Heart right ventricle (tissue), 16 donors: ENCODE results near the gene ACER3. TPM values are rescaled to one million over a fixed set of nuclear protein-coding genes. Genes with fewer than 3 reads are reported as not detected.

Experiments used
- ATAC-seq, 8 donors: fragments of 200-7000 bp; cut with Tn5 transposase; one replicate each; pipeline ENCODE4 v1.9.1; 2020; ENCODE audit warnings: mild to moderate bottlenecking in 8 of 8, moderate library complexity in 8 of 8, moderate number of reproducible peaks in 1 of 8
- DNase-seq, 2 donors: peaks; one replicate each; pipeline ENCODE4 v3.0.0-alpha.2; 2020
- H3K27ac ChIP-seq, 10 donors: fragments of 200-600 bp; sonication (generic) in 2 of 10; one replicate each; pipeline versions ENCODE4 v1.5.0 to v1.8.0; 2020 to 2022; ENCODE audit warnings: mild to moderate bottlenecking in 3 of 10
- H3K27me3 ChIP-seq, 7 donors: fragments of 200-600 bp; one replicate each; pipeline ENCODE4 v1.8.0; 2021 to 2022; ENCODE audit warnings: mild to moderate bottlenecking in 2 of 7
- H3K36me3 ChIP-seq, 9 donors: fragments of 200-600 bp; sonication (generic) in 1 of 9; one replicate each; pipeline versions ENCODE4 v1.5.0 to v1.8.0; 2020 to 2022; ENCODE audit warnings: mild to moderate bottlenecking in 2 of 9
- H3K4me1 ChIP-seq, 9 donors: fragments of 200-600 bp; sonication (generic) in 1 of 9; one replicate each; pipeline versions ENCODE4 v1.5.0 to v1.8.0; 2020 to 2022; ENCODE audit warnings: mild to moderate bottlenecking in 4 of 9
- H3K4me3 ChIP-seq, 10 donors: fragments of 200-600 bp; sonication (generic) in 2 of 10; one replicate each; pipeline versions ENCODE4 v1.5.0 to v1.8.0; 2020 to 2022; ENCODE audit warnings: mild to moderate bottlenecking in 7 of 10, moderate library complexity in 2 of 10
- H3K9me3 ChIP-seq, 11 donors: fragments of 200-600 bp in 10 of 11; sonication (generic) in 2 of 11; one replicate each; pipeline versions ENCODE4 v1.5.0 to v1.8.0; 2013 to 2022; ENCODE audit warnings: mild to moderate bottlenecking in 2 of 11, control low read depth in 1 of 11, moderate library complexity in 1 of 11
- WGBS, 2 donors: extraction: QIAGEN DNeasy Blood & Tissue Kit; methylation state at CpG; one replicate each; pipeline ENCODE4 v1.1.7; 2013; ENCODE audit warnings: inconsistent platforms in 1 of 2; 5-methylcytosine and 5-hydroxymethylcytosine counted together
- intact Hi-C, 10 donors: fragments of 100-400 bp; cut with DNase I; formaldehyde crosslinking; loops; one replicate each; pipeline versions ENCODE4 v1.11.1 to v1.14.2; 2022
- polyA plus RNA-seq, 2 donors: library from polyadenylated mRNA; stranded (reverse); fragments of 200-250 nt; gene quantifications; one replicate each; pipeline ENCODE4 v1.2.3, GENCODE V29; 2013
- total RNA-seq, 10 donors: library from RNA; stranded (reverse); fragmentation: NEBNext Ultra II Directional in 3 of 10; extraction: Animal tissue kit (Norgen Biotek cat#: 25700) in 3 of 10; gene quantifications; one replicate each; pipeline versions ENCODE4 v1.2.1 to v1.2.4, GENCODE V29; 2021 to 2023
- TF ChIP-seq, protein P1 (sequence below), 9 donors: fragments of 200-600 bp; sonication (generic) in 2 of 9; IDR thresholded peaks; one replicate each; pipeline versions ENCODE4 v1.5.0 to v1.8.0; 2021 to 2022; ENCODE audit warnings: antibody characterized with exemption in 9 of 9, mild to moderate bottlenecking in 5 of 9, moderate library complexity in 1 of 9
- donor health status: Arrhythmogenic right ventricular cardiomyopathy.
- donor health status: ischemic (EF 13 %, LVEDD 7.1; RV severe dilation, severe dysfunction).
- donor health status: healthy with polysubstance abuse.
- donor health status: DM: no; HTN: yes; CAD: no.
- donor health status: DM: no; HTN: no; CAD: no.
- donor health status: ischemic (EF 25% LVEDD 6.9; RV normal size, moderate dysfunction).
- donor health status: ischemic (EF 25% LVEDD 5.7; RV mildly dilated, moderate dysfunction).
- donor health status: healthy.
- donor health status: DM: yes; HTN: yes; CAD: no.
- donor health status: Ischemic cardiomyopathy.
- donor health status: ischemic (EF 35%, LVEDD 5.7; RV mildly dilated, moderate dysfunction).
- donor health status: nonischemic (EF 11% LVEDD 7.7; RV severe dilation, severe dysfunction).
- donor health status: DM: yes; HTN: yes; CAD: no.
- donor health status: PGD.
- donor health status: ischemic (EF 29% LVEDD 5.4; RV normal size, mild dysfunction).
- donor health status: nonischemic (EF 23%, LVEDD 6.1; RV moderate dilation, normal function).

The ACER3 gene
- total and polyA plus RNA-seq, 12 donors: 2.9 to 14.8 (median 9.6) TPM

DNA sequence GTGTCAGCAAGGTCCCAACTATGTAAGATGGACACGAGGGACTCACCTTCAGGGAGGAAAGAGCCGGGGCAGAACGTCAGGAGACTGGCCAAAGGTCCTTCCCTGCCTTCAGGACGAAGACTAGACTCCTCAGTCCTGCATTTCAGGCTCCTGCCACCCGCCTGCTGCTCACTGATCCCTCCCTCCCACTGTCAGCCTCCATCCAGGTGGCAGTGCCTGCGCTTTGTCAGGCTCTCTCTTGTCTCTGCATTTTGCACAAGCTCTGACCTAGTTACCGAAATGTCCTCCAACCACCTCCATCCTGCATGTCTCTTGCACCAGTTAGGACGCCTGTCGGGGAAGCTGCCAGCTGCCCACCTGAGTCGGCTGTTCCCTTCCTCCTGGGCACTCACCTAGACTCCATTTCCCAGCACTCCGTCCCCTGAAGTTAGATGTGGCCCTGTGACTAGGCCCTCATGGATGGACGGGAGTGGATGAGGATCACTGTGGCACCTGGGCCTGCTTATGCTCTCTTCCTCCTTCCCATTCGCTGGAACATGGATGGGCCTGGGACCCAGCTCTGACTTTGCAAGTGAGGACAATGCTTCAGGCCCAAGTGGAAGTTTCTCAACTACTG lies 181.5 kb downstream of the ACER3 start:
- Histone ChIP-seq H3K4me3 (no peak overlapping the region), H3K9me3 (no peaks in the 10 kb centered on the region), H3K4me1 (peaks cover 2 to 27% (median 16%) of the 10 kb centered on the region in 9 donors), H3K27ac (no peak overlapping the region), H3K27me3 (peaks cover 7 to 78% (median 76%) of the 10 kb centered on the region in 7 donors), H3K36me3 (no peaks in the 10 kb centered on the region)
- intact Hi-C loops: loop anchor here in 3 of 10 donors (10.0 kb wide), 3 partner anchors 83 to 503 kb away; partner anchors contain the start of gene MYO7A (in 1 of the 3)
- ATAC-seq (no peak), DNase-seq (no peak)
- TF ChIP-seq, protein P1, sequence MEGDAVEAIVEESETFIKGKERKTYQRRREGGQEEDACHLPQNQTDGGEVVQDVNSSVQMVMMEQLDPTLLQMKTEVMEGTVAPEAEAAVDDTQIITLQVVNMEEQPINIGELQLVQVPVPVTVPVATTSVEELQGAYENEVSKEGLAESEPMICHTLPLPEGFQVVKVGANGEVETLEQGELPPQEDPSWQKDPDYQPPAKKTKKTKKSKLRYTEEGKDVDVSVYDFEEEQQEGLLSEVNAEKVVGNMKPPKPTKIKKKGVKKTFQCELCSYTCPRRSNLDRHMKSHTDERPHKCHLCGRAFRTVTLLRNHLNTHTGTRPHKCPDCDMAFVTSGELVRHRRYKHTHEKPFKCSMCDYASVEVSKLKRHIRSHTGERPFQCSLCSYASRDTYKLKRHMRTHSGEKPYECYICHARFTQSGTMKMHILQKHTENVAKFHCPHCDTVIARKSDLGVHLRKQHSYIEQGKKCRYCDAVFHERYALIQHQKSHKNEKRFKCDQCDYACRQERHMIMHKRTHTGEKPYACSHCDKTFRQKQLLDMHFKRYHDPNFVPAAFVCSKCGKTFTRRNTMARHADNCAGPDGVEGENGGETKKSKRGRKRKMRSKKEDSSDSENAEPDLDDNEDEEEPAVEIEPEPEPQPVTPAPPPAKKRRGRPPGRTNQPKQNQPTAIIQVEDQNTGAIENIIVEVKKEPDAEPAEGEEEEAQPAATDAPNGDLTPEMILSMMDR (IDR thresholded peaks at IDR 0.05): no peak
- 91 to 94% methylated on average over 13 of the region's 13 CpGs for WGBS, 2 donors

GRCh38 chr11:77044356-77044755 lies 183.6 kb downstream of the ACER3 start:
- 70 to 81% methylated on average over 2 of the region's 2 CpGs for WGBS, 2 donors
- H3K27me3 ChIP-seq: peaks cover 6 to 64% (median 60%) of the 10 kb centered on the region in 7 donors

GRCh38 chr11:77044886-77045285 lies 184.2 kb downstream of the ACER3 start:
- WGBS, 2 donors: 94 to 97% methylated on average over 9 of the region's 9 CpGs
- Histone ChIP-seq H3K27ac (no peak overlapping the region), H3K4me1 (peaks cover 0 to 19% (median 10%) of the 10 kb centered on the region in 9 donors), H3K9me3 (no peaks in the 10 kb centered on the region), H3K27me3 (peaks cover 3 to 59% (median 55%) of the 10 kb centered on the region in 7 donors), H3K4me3 (no peak overlapping the region), H3K36me3 (no peaks in the 10 kb centered on the region)
- TF ChIP-seq, protein P1 (IDR thresholded peaks at IDR 0.05): no peak
- DNase-seq (no peak), ATAC-seq (no peak)
- intact Hi-C loops: loop anchor here in 9 of 10 donors (5.0 to 10.0 kb wide), 6 partner anchors 42 to 500 kb away; partner anchors contain the start of gene MYO7A (in 1 of the 9)

More at GRCh38 chr11:77044356-77044755, 183.6 kb downstream of the ACER3 start:
- Histone ChIP-seq H3K4me3 (no peak overlapping the region), H3K9me3 (no peaks in the 10 kb centered on the region), H3K27ac (no peak overlapping the region), H3K36me3 (no peaks in the 10 kb centered on the region), H3K4me1 (peaks cover 2 to 25% (median 15%) of the 10 kb centered on the region in 9 donors)
- TF ChIP-seq, protein P1 (IDR thresholded peaks at IDR 0.05): no peak
- ATAC-seq: no peak
- DNase-seq: no peak
- intact Hi-C loops: loop anchor here in 3 of 10 donors (10.0 kb wide), 3 partner anchors 80 to 500 kb away; partner anchors contain the start of gene MYO7A (in 1 of the 3)

- no peaks in the 10 kb centered on the region for H3K9me3 ChIP-seq
- 5 to 7% methylated on average over 39 of the region's 39 CpGs for WGBS, 2 donors
- H3K4me3 ChIP-seq: no peak overlapping the region
- TF ChIP-seq, protein P1 (IDR thresholded peaks at IDR 0.05): peak in 8 of 9 donors; percentile 38 to 68 (median 60)
- DNase-seq (peak in 1 of 2 donors; percentile 29), ATAC-seq (peak in 3 of 8 donors; percentile 24 to 39 (median 33))
- no peaks in the 10 kb centered on the region for H3K36me3 ChIP-seq
- peaks cover 0 to 16% (median 6%) of the 10 kb centered on the region in 9 donors for H3K4me1 ChIP-seq
- intact Hi-C loops: loop anchor here (2.0 to 10.0 kb wide), 8 partner anchors 41 to 499 kb away; partner anchors contain the start of gene MYO7A (in 1 of the 10)
- peaks cover 0 to 47% (median 43%) of the 10 kb centered on the region in 7 donors for H3K27me3 ChIP-seq
- H3K27ac ChIP-seq: no peak overlapping the region
These were observed 185.4 kb downstream of the ACER3 start for GRCh38 chr11:77046060-77046501.
